Endodermal cell (in vitro differentiated cells): ENCODE data around the gene P3H3. TPM values are rescaled to one million over a fixed set of nuclear protein-coding genes. Genes with fewer than 3 reads are reported as not detected.

Experiments
- DNase-seq: peaks from one replicate; pipeline ENCODE4 v3.0.0-alpha.2; 2017
- H3K27ac ChIP-seq: 2 replicates; pipeline ENCODE4 v1.5.1; 2013; ENCODE audit warnings: mild to moderate bottlenecking, low read depth, low read length, moderate library complexity
- H3K27me3 ChIP-seq: 2 replicates; pipeline ENCODE4 v1.6.1; 2013; ENCODE audit warnings: mild to moderate bottlenecking, low read length, moderate library complexity; ENCODE audit not compliant: insufficient read depth, control insufficient read depth, poor library complexity, severe bottlenecking
- H3K36me3 ChIP-seq: 2 replicates; pipeline ENCODE4 v1.7.0; 2013; ENCODE audit warnings: mild to moderate bottlenecking, low read length, moderate library complexity; ENCODE audit not compliant: control insufficient read depth, insufficient read depth
- H3K4me1 ChIP-seq: one replicate; pipeline ENCODE4 v1.7.0; 2013; ENCODE audit warnings: low read length; ENCODE audit not compliant: control insufficient read depth, insufficient read depth
- H3K4me3 ChIP-seq: 2 replicates; pipeline ENCODE4 v1.5.1; 2013; ENCODE audit warnings: mild to moderate bottlenecking, low read length, moderate library complexity
- H3K9ac ChIP-seq: 2 replicates; pipeline ENCODE4 v1.6.1; 2013; ENCODE audit warnings: mild to moderate bottlenecking, low read length, moderate library complexity; ENCODE audit not compliant: poor library complexity, severe bottlenecking; ENCODE audit errors: extremely low read depth
- H3K9me3 ChIP-seq: 2 replicates; pipeline ENCODE4 v1.6.1; 2013; ENCODE audit warnings: mild to moderate bottlenecking, low read length, moderate library complexity; ENCODE audit not compliant: control insufficient read depth
- H3K27ac Mint-ChIP-seq: 2 replicates; pipeline ENCODE4 v1.8.0; 2020; ENCODE audit warnings: mixed read lengths
- H3K27me3 Mint-ChIP-seq: 2 replicates; pipeline ENCODE4 v1.8.0; 2021; ENCODE audit warnings: mild to moderate bottlenecking, mixed read lengths; ENCODE audit not compliant: insufficient read depth
- H3K36me3 Mint-ChIP-seq: 2 replicates; pipeline ENCODE4 v1.8.0; 2020; ENCODE audit warnings: low read depth, mixed read lengths
- H3K4me1 Mint-ChIP-seq: 2 replicates; pipeline ENCODE4 v1.8.0; 2020; ENCODE audit warnings: mixed read lengths
- H3K4me3 Mint-ChIP-seq: 2 replicates; pipeline ENCODE4 v1.8.0; 2020; ENCODE audit warnings: mild to moderate bottlenecking, moderate library complexity, mixed read lengths
- H3K9me3 Mint-ChIP-seq: 2 replicates; pipeline ENCODE4 v1.8.0; 2020; ENCODE audit warnings: mild to moderate bottlenecking, mixed read lengths
- WGBS, 2 experiments: methylation state at CpG; one replicate each; pipeline versions ENCODE4 v1.1.5 to v1.1.7; 2013; ENCODE audit warnings: missing lambda C conversion rate in 2 of 2, mixed read lengths in 1 of 2; ENCODE audit not compliant: insufficient coverage in 1 of 2, insufficient read length in 1 of 2; 5-methylcytosine and 5-hydroxymethylcytosine counted together
- total RNA-seq, 2 donors: library from RNA; stranded (reverse); fragmentation: NEBNext Ultra II Directional in 1 of 2; extraction: Animal tissue kit (Norgen Biotek cat#: 25700) in 1 of 2; gene quantifications; 2 replicates in 1 of 2; 3 replicates in 1 of 2; pipeline ENCODE4 v1.2.1, GENCODE V29; 2021
- TF ChIP-seq, protein P1 (sequence below): fragments of 200-600 bp; sonication (generic); conservative IDR thresholded peaks from 2 replicates; pipeline ENCODE4 v1.5.0; 2021; ENCODE audit warnings: antibody characterized with exemption, mild to moderate bottlenecking

The P3H3 gene
- total RNA-seq, 2 donors from 2014 or later: 58.4 to 63.1 TPM

DNA sequence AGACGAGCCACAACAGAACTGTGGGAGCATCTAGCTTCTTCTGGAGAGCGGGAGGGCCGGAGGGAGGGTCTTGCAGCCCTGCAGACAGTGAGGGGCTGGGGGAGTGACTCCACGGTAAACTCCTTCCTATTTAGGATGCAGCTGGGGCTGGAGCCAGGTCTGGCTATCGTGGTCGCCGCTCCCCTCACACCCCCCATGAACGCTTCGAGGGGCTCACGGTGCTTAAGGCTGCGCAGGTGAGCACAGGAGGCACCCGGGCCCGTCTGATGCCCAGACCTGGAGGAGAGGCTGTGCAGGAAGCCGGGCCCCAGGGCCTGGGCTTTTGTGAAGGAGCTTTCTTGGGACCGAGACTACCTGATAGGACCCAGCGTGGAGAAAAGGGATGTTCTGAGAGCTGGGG lies 8.6 kb downstream of the P3H3 start:
- no peak overlapping the region for H3K27ac Mint-ChIP-seq

DNA sequence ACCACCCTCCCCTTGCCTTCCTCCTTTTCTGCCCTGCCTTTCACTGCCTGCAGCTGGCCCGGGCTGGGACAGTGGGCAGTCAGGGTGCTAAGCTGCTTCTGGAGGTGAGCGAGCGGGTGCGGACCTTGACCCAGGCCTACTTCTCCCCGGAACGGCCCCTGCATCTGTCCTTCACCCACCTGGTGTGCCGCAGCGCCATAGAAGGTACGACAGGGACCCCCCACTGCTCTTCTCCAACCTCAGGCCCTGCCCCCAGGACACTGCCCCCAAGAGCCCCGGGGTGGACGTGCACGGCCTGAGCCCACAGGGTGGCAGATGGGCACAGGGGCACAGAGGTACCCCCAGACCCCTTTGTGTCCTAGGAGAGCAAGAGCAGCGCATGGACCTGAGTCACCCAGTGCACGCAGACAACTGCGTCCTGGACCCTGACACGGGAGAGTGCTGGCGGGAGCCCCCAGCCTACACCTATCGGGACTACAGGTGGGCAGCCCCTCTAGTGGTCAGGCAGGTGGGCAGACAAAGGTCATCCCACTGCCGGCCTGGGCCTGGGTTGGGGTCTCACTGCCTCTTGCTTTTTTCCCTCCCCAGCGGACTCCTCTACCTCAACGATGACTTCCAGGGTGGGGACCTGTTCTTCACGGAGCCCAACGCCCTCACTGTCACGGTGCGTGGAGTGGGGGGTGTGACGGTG lies 9.3 kb downstream of the P3H3 start:
- H3K27ac ChIP-seq: no peak overlapping the region
- H3K27me3 ChIP-seq: no peaks in the 10 kb centered on the region
- Mint-ChIP-seq H3K36me3 (peaks cover 56% of the 10 kb centered on the region), H3K27ac (no peak overlapping the region), H3K4me3 (no peak overlapping the region), H3K9me3 (no peaks in the 10 kb centered on the region), H3K27me3 (peaks cover 10% of the 10 kb centered on the region), H3K4me1 (peaks cover 25% of the 10 kb centered on the region)
- H3K9ac ChIP-seq: no peak overlapping the region
- peaks cover 56% of the 10 kb centered on the region for H3K36me3 ChIP-seq
- H3K4me3 ChIP-seq: no peak overlapping the region
- H3K4me1 ChIP-seq: peaks cover 4% of the 10 kb centered on the region
- no peaks in the 10 kb centered on the region for H3K9me3 ChIP-seq
- TF ChIP-seq, protein P1, sequence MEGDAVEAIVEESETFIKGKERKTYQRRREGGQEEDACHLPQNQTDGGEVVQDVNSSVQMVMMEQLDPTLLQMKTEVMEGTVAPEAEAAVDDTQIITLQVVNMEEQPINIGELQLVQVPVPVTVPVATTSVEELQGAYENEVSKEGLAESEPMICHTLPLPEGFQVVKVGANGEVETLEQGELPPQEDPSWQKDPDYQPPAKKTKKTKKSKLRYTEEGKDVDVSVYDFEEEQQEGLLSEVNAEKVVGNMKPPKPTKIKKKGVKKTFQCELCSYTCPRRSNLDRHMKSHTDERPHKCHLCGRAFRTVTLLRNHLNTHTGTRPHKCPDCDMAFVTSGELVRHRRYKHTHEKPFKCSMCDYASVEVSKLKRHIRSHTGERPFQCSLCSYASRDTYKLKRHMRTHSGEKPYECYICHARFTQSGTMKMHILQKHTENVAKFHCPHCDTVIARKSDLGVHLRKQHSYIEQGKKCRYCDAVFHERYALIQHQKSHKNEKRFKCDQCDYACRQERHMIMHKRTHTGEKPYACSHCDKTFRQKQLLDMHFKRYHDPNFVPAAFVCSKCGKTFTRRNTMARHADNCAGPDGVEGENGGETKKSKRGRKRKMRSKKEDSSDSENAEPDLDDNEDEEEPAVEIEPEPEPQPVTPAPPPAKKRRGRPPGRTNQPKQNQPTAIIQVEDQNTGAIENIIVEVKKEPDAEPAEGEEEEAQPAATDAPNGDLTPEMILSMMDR: no peak
- WGBS, 2 experiments: 94 to 95% methylated on average over 20 to 26 of the region's 26 CpGs
- no peak for DNase-seq

More for the DNA sequence above, 8.6 kb downstream of the P3H3 start:
- Histone ChIP-seq H3K4me1 (peaks cover 4% of the 10 kb centered on the region), H3K9me3 (no peaks in the 10 kb centered on the region), H3K4me3 (no peak overlapping the region), H3K9ac (no peak overlapping the region), H3K27me3 (no peaks in the 10 kb centered on the region), H3K36me3 (peaks cover 57% of the 10 kb centered on the region), H3K27ac (no peak overlapping the region)
- TF ChIP-seq, protein P1: no peak
- WGBS, 2 experiments: 87 to 93% methylated on average over 10 to 16 of the region's 16 CpGs
- Mint-ChIP-seq H3K4me3 (no peak overlapping the region), H3K4me1 (peaks cover 21% of the 10 kb centered on the region), H3K36me3 (peaks cover 61% of the 10 kb centered on the region), H3K27me3 (peaks cover 10% of the 10 kb centered on the region), H3K9me3 (no peaks in the 10 kb centered on the region)
- DNase-seq: no peak

DNA sequence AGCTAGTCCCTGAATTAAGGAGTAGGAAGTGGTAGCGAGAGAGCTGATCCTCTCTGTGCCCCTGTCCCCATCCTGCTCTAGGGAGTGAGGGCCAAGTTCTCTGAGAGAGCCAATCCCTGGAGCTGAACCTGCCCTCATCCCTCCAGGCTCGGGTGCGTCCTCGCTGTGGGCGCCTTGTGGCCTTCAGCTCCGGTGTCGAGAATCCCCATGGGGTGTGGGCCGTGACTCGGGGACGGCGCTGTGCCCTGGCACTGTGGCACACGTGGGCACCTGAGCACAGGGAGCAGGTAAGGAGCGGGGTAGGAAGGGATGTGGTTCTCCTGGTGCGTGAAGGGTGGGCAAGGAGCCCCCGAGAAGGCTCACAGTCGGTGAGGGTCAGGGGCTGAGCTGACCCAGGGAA lies 10.6 kb downstream of the P3H3 start:
- Mint-ChIP-seq H3K27me3 (peaks cover 13% of the 10 kb centered on the region), H3K27ac (no peak overlapping the region)
- TF ChIP-seq, protein P1: no peak

More for the DNA sequence above, 10.6 kb downstream of the P3H3 start:
- Histone ChIP-seq H3K4me3 (no peak overlapping the region), H3K36me3 (peaks cover 53% of the 10 kb centered on the region), H3K27me3 (no peaks in the 10 kb centered on the region), H3K9me3 (no peaks in the 10 kb centered on the region), H3K9ac (no peak overlapping the region), H3K27ac (no peak overlapping the region), H3K4me1 (peaks cover 4% of the 10 kb centered on the region)
- DNase-seq: no peak
- Mint-ChIP-seq H3K9me3 (no peaks in the 10 kb centered on the region), H3K36me3 (peaks cover 53% of the 10 kb centered on the region), H3K4me1 (peaks cover 36% of the 10 kb centered on the region), H3K4me3 (no peak overlapping the region)
- 93 to 94% methylated on average over 7 to 16 of the region's 16 CpGs for WGBS, 2 experiments
